H1 (cell line): ENCODE data around the gene ISX. TPM values are rescaled to one million over a fixed set of nuclear protein-coding genes. Genes with fewer than 3 reads are reported as not detected.

Experiments
- CTCF ChIA-PET: fragments of 300-600 bp; sonication (Branson Sonifier 250); formaldehyde crosslinking; loops from one replicate; lab custom pipeline; 2021; ENCODE audit not compliant: partially characterized antibody; lab: Charles Lee
- POLR2A ChIA-PET: fragments of 300-600 bp; sonication (Branson Sonifier 250); formaldehyde crosslinking; loops from one replicate; lab custom pipeline; 2021; ENCODE audit warnings: inconsistent platforms; ENCODE audit not compliant: partially characterized antibody; lab: Charles Lee
- DNase-seq, 2 experiments: peaks; one replicate each; pipeline versions ENCODE4 v3.0.0 to v3.0.0-alpha.2; 2010 to 2022; ENCODE audit warnings: low spot score in 2 of 2, low read depth in 1 of 2, mixed read lengths in 1 of 2
- FAIRE-seq: peaks from 2 replicates; lab custom pipeline; 2011; peaks lifted over from hg19 to GRCh38; lab: Jason Lieb, UNC
- H2AFZ ChIP-seq: 2 replicates; pipeline ENCODE4 v1.8.1; 2012; ENCODE audit warnings: low read length, inconsistent platforms
- H2AK5ac ChIP-seq: 2 replicates; pipeline ENCODE4 v1.6.1; 2013; ENCODE audit warnings: low read depth, low read length
- H2BK120ac ChIP-seq: replicated peaks from 2 replicates; pipeline ENCODE3; 2013; ENCODE audit warnings: low read depth, low read length, inconsistent platforms
- H2BK12ac ChIP-seq: 2 replicates; pipeline ENCODE4 v1.6.1; 2013; ENCODE audit warnings: low read depth, low read length
- H2BK15ac ChIP-seq: 2 replicates; pipeline ENCODE4 v1.6.1; 2013; ENCODE audit warnings: low read length
- H2BK20ac ChIP-seq: 2 replicates; pipeline ENCODE4 v1.6.1; 2013; ENCODE audit warnings: low read length
- H2BK5ac ChIP-seq: 2 replicates; pipeline ENCODE4 v1.6.1; 2013; ENCODE audit warnings: low read depth, low read length
- H3K14ac ChIP-seq: 2 replicates; pipeline ENCODE4 v1.6.1; 2013; ENCODE audit warnings: inconsistent platforms; ENCODE audit not compliant: insufficient read length
- H3K18ac ChIP-seq: 2 replicates; pipeline ENCODE4 v1.6.1; 2013; ENCODE audit warnings: low read length; ENCODE audit errors: extremely low read depth
- H3K23ac ChIP-seq: 2 replicates; pipeline ENCODE4 v1.6.1; 2013; ENCODE audit warnings: inconsistent platforms; ENCODE audit not compliant: insufficient read length
- H3K23me2 ChIP-seq: 2 replicates; pipeline ENCODE4 v1.6.1; 2013; ENCODE audit warnings: low read depth, low read length
- H3K27ac ChIP-seq: 2 replicates; pipeline ENCODE4 v1.6.1; 2011; ENCODE audit warnings: low read depth, low read length, inconsistent platforms
- H3K27me3 ChIP-seq, 4 experiments: replicated peaks in 1 of 4; 1 replicate in 1 of 4; 2 replicates in 3 of 4; pipeline versions ENCODE4 v1.6.1 to v1.8.1; 2011 to 2013; ENCODE audit warnings: low read length in 3 of 4, mild to moderate bottlenecking in 3 of 4, inconsistent platforms in 2 of 4, mixed read lengths in 2 of 4, moderate library complexity in 1 of 4; ENCODE audit not compliant: control insufficient read depth in 3 of 4, insufficient read depth in 3 of 4; ENCODE audit errors: extremely low read depth in 1 of 4
- H3K36me3 ChIP-seq, 4 experiments: 2 replicates each; pipeline versions ENCODE4 v1.6.1 to v1.8.1; 2011 to 2013; ENCODE audit warnings: mild to moderate bottlenecking in 4 of 4, low read length in 3 of 4, moderate library complexity in 2 of 4, control low read depth in 1 of 4, inconsistent platforms in 1 of 4; ENCODE audit not compliant: insufficient read depth in 4 of 4, control insufficient read depth in 2 of 4
- H3K4ac ChIP-seq: replicated peaks from 2 replicates; pipeline ENCODE3; 2013; ENCODE audit warnings: low read length, low read depth, mixed read lengths, inconsistent platforms; ENCODE audit not compliant: insufficient read length
- H3K4me1 ChIP-seq, 4 experiments: replicated peaks in 1 of 4; 1 replicate in 1 of 4; 2 replicates in 3 of 4; pipeline versions ENCODE4 v1.6.1 to v1.8.1; 2011 to 2013; ENCODE audit warnings: low read length in 3 of 4, inconsistent platforms in 2 of 4, mixed read lengths in 1 of 4; ENCODE audit not compliant: insufficient read depth in 4 of 4, control insufficient read depth in 3 of 4
- H3K4me2 ChIP-seq, 2 experiments: 2 replicates each; pipeline versions ENCODE4 v1.6.1 to v1.8.1; 2011 to 2013; ENCODE audit warnings: low read depth in 2 of 2, low read length in 2 of 2, control low read depth in 1 of 2, inconsistent platforms in 1 of 2, mild to moderate bottlenecking in 1 of 2; ENCODE audit not compliant: insufficient read depth in 1 of 2
- H3K4me3 ChIP-seq, 4 experiments: fragments of 200-600, 300-600 bp in 1 of 4; sonication (generic), shearing (Covaris generic), sonication (Bioruptor Twin) in 1 of 4; 2 replicates each; pipeline versions ENCODE4 v1.5.1 to v1.8.1; 2011 to 2016; ENCODE audit warnings: low read length in 4 of 4, low read depth in 3 of 4, control low read depth in 2 of 4, inconsistent platforms in 2 of 4, mild to moderate bottlenecking in 2 of 4, mixed read lengths in 1 of 4, moderate library complexity in 1 of 4; ENCODE audit not compliant: insufficient read depth in 2 of 4; ENCODE audit errors: extremely low read depth in 1 of 4
- H3K56ac ChIP-seq: replicated peaks from 2 replicates; pipeline ENCODE3; 2013; ENCODE audit warnings: low read depth, mild to moderate bottlenecking, mixed read lengths, low read length, inconsistent platforms; ENCODE audit not compliant: insufficient read length
- H3K79me1 ChIP-seq: 2 replicates; pipeline ENCODE4 v1.6.1; 2013; ENCODE audit warnings: low read depth, low read length, control low read depth
- H3K79me2 ChIP-seq, 2 experiments: 2 replicates each; pipeline versions ENCODE4 v1.6.1 to v1.8.1; 2012 to 2013; ENCODE audit warnings: low read length in 2 of 2, mild to moderate bottlenecking in 2 of 2, inconsistent platforms in 1 of 2; ENCODE audit not compliant: insufficient read depth in 2 of 2, control insufficient read depth in 1 of 2
- H3K9ac ChIP-seq, 4 experiments: replicated peaks in 1 of 4; 1 replicate in 1 of 4; 2 replicates in 3 of 4; pipeline versions ENCODE4 v1.6.1 to v1.8.1; 2011 to 2013; ENCODE audit warnings: low read depth in 3 of 4, low read length in 3 of 4, control low read depth in 2 of 4, mild to moderate bottlenecking in 2 of 4, moderate library complexity in 2 of 4, inconsistent platforms in 1 of 4; ENCODE audit errors: extremely low read depth in 1 of 4
- H3K9me3 ChIP-seq, 2 experiments: 2 replicates each; pipeline versions ENCODE4 v1.6.1 to v1.8.1; 2012 to 2013; ENCODE audit warnings: mild to moderate bottlenecking in 2 of 2, moderate library complexity in 2 of 2, control low read depth in 1 of 2, inconsistent platforms in 1 of 2, low read depth in 1 of 2, low read length in 1 of 2, mixed read lengths in 1 of 2; ENCODE audit not compliant: insufficient read depth in 2 of 2
- H4K20me1 ChIP-seq, 2 experiments: replicated peaks in 1 of 2; 2 replicates each; pipeline versions ENCODE3 to v1.8.1; 2011 to 2013; ENCODE audit warnings: inconsistent platforms in 2 of 2, low read length in 2 of 2, mild to moderate bottlenecking in 1 of 2; ENCODE audit not compliant: insufficient read depth in 2 of 2, control insufficient read depth in 1 of 2
- H4K5ac ChIP-seq: 2 replicates; pipeline ENCODE4 v1.6.1; 2013; ENCODE audit warnings: low read length, low read depth, mixed read lengths, inconsistent platforms; ENCODE audit not compliant: insufficient read length
- H4K8ac ChIP-seq: 2 replicates; pipeline ENCODE4 v1.8.0; 2013; ENCODE audit warnings: mild to moderate bottlenecking, moderate library complexity, low read length, inconsistent platforms; ENCODE audit not compliant: insufficient read depth; ENCODE audit errors: extremely low read depth
- H4K91ac ChIP-seq: replicated peaks from 2 replicates; pipeline ENCODE3; 2013; ENCODE audit warnings: low read length, mixed read lengths, inconsistent platforms; ENCODE audit not compliant: insufficient read length
- BACH1 ChIP-seq: IDR thresholded peaks from 2 replicates; pipeline ENCODE4 v1.6.1; 2012; ENCODE audit warnings: low read length, improper control_type of control experiment
- BCL11A ChIP-seq, 2 experiments: IDR thresholded peaks; one replicate each; pipeline ENCODE4 v1.6.1; 2011; ENCODE audit warnings: low read depth in 2 of 2, low read length in 2 of 2, mild to moderate bottlenecking in 2 of 2
- BRCA1 ChIP-seq: IDR thresholded peaks from 2 replicates; pipeline ENCODE4 v1.6.1; 2012; ENCODE audit warnings: low read depth, low read length, improper control_type of control experiment
- CHD1 ChIP-seq: IDR thresholded peaks from 2 replicates; pipeline ENCODE4 v1.6.1; 2012; ENCODE audit warnings: low read depth, low read length, improper control_type of control experiment
- EGR1 ChIP-seq: IDR thresholded peaks from 2 replicates; pipeline ENCODE4 v1.6.1; 2011; ENCODE audit warnings: low read depth, low read length, borderline replicate concordance
- GTF2F1 ChIP-seq: IDR thresholded peaks from 2 replicates; pipeline ENCODE4 v1.6.1; 2012; ENCODE audit warnings: low read depth, low read length, improper control_type of control experiment, borderline replicate concordance
- NRF1 ChIP-seq: IDR thresholded peaks from 2 replicates; pipeline ENCODE4 v1.6.1; 2011; ENCODE audit warnings: mild to moderate bottlenecking, low read depth, low read length, improper control_type of control experiment
- POLR2A ChIP-seq, 2 experiments: IDR thresholded peaks; 1 replicate in 1 of 2; 2 replicates in 1 of 2; pipeline ENCODE4 v1.6.1; 2011; ENCODE audit warnings: low read depth in 2 of 2, low read length in 2 of 2, mild to moderate bottlenecking in 2 of 2; ENCODE audit errors: control extremely low read depth in 1 of 2
- POLR2AphosphoS5 ChIP-seq: IDR thresholded peaks from 2 replicates; pipeline ENCODE4 v1.6.1; 2011; ENCODE audit warnings: low read depth, low read length
- RBBP5 ChIP-seq: IDR thresholded peaks from 2 replicates; pipeline ENCODE4 v1.7.1; 2012; ENCODE audit warnings: low read depth, mild to moderate bottlenecking, inconsistent platforms, low read length, moderate library complexity, borderline replicate concordance
- SP2 ChIP-seq: IDR thresholded peaks from 2 replicates; pipeline ENCODE4 v1.6.1; 2012; ENCODE audit warnings: mild to moderate bottlenecking, low read length, inconsistent platforms
- SRF ChIP-seq: IDR thresholded peaks from 2 replicates; pipeline ENCODE4 v1.6.1; 2011; ENCODE audit warnings: mild to moderate bottlenecking, low read depth, low read length, moderate library complexity
- SUZ12 ChIP-seq: fragments of 200-600 bp; sonication (generic); IDR thresholded peaks from 2 replicates; pipeline ENCODE4 v1.6.1; 2012; ENCODE audit warnings: mild to moderate bottlenecking, inconsistent platforms, low read length, moderate library complexity, mixed read lengths
- TAF1 ChIP-seq: IDR thresholded peaks from 2 replicates; pipeline ENCODE4 v1.6.1; 2011; ENCODE audit warnings: mild to moderate bottlenecking, low read depth, low read length
- TCF12 ChIP-seq: IDR thresholded peaks from 2 replicates; pipeline ENCODE4 v1.6.1; 2011; ENCODE audit warnings: low read depth, mild to moderate bottlenecking, low read length
- ZNF274 ChIP-seq: IDR thresholded peaks from 2 replicates; pipeline ENCODE4 v1.7.0; 2012; ENCODE audit warnings: low read length, borderline replicate concordance; ENCODE audit errors: extremely low read depth
- WGBS, 2 experiments: shearing (Covaris generic) in 1 of 2; methylation state at CpG; one replicate each; pipeline versions ENCODE4 v1.1.6 to v1.1.7; 2013 to 2015; ENCODE audit warnings: low lambda C conversion rate in 2 of 2, mixed read lengths in 2 of 2, inconsistent platforms in 1 of 2, low coverage in 1 of 2, missing lambda C conversion rate in 1 of 2; ENCODE audit not compliant: insufficient replicate concordance in 2 of 2, insufficient coverage in 1 of 2, insufficient read length in 1 of 2; ENCODE audit errors: extremely low coverage in 1 of 2, missing lambda C conversion rate in 1 of 2; 5-methylcytosine and 5-hydroxymethylcytosine counted together
- polyA plus RNA-seq, 7 experiments: library from polyadenylated mRNA; depleted of rRNA in 3 of 7; stranded (reverse) in 5 of 7; unstranded in 2 of 7; fragments of >200 nt in 5 of 7; fragments of 200-250 nt in 2 of 7; gene quantifications; 1 replicate in 5 of 7; 2 replicates in 1 of 7; 4 replicates in 1 of 7; pipeline versions ENCODE4 v1.2.1 to v1.2.3, GENCODE V29; 2011 to 2013; ENCODE audit warnings: missing spikeins in 2 of 7, mixed read lengths in 2 of 7
- total RNA-seq: library from RNA; stranded (reverse); fragmentation: NEBNext Ultra II Directional; extraction: Animal tissue kit (Norgen Biotek cat#: 25700); gene quantifications from 2 replicates; pipeline ENCODE4 v1.2.1, GENCODE V29; 2021
- TF ChIP-seq, protein P1 (sequence below): IDR thresholded peaks from 2 replicates; pipeline ENCODE4 v1.6.1; 2012; ENCODE audit warnings: inconsistent platforms

Gene ISX
- total and polyA plus RNA-seq, 2 of the 8 experiments (the other 6 are each of a cell fraction or from before 2014, with no cell fraction given): not detected

- Histone ChIP-seq H3K23me2 (no peaks in the 10 kb centered on the region), H2AFZ (no peak overlapping the region), H3K9ac (no peak overlapping the region), H2BK5ac (no peak overlapping the region), H3K79me1 (no peaks in the 10 kb centered on the region), H4K91ac (no peak overlapping the region), H3K27me3 (no peaks in the 10 kb centered on the region), H3K14ac (no peak overlapping the region), H3K4me3 (no peak overlapping the region), H3K4me2 (no peak overlapping the region), H3K23ac (no peak overlapping the region), H3K4ac (no peak overlapping the region), H4K5ac (no peak overlapping the region), H2BK20ac (no peak overlapping the region), H3K79me2 (no peaks in the 10 kb centered on the region), H2BK15ac (no peak overlapping the region), H3K9me3 (no peaks in the 10 kb centered on the region), H3K27ac (no peak overlapping the region), H4K20me1 (no peaks in the 10 kb centered on the region), H3K18ac (no peak overlapping the region), H3K4me1 (no peaks in the 10 kb centered on the region), H2BK120ac (no peak overlapping the region), H4K8ac (no peak overlapping the region), H3K56ac (no peak overlapping the region), H2BK12ac (no peak overlapping the region), H3K36me3 (no peaks in the 10 kb centered on the region), H2AK5ac (no peak overlapping the region)
- WGBS, 2 experiments: 80% methylated on average over 6 of the region's 6 CpGs; no CpG with 5 or more reads in 1 of the 2 experiments
- DNase-seq (no peak), FAIRE-seq (no peak)
- ChIA-PET CTCF (interaction anchor here (1.7 kb wide), 1 partner anchor 65 kb away, joined by 6 read pairs; no protein-coding TSS in a partner anchor), POLR2A (no interaction called here)
- TF ChIP-seq RBBP5: no peak
- TF ChIP-seq BCL11A (IDR thresholded peaks at IDR 0.05; ENCODE audit: low read depth in 2 of 2, low read length in 2 of 2): no peak
- TF ChIP-seq SRF: no peak
- no peak for TF ChIP-seq TAF1
- no peak for TF ChIP-seq BACH1
- TF ChIP-seq SP2: no peak
- TF ChIP-seq EGR1: no peak
- no peak for TF ChIP-seq BRCA1
- TF ChIP-seq CHD1: no peak
- TF ChIP-seq POLR2A (IDR thresholded peaks at IDR 0.05; ENCODE audit: control extremely low read depth in 1 of 2, low read depth in 2 of 2, low read length in 2 of 2): no peak
- TF ChIP-seq, protein P1, sequence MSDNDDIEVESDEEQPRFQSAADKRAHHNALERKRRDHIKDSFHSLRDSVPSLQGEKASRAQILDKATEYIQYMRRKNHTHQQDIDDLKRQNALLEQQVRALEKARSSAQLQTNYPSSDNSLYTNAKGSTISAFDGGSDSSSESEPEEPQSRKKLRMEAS: no peak
- TF ChIP-seq GTF2F1: no peak
- TF ChIP-seq TCF12: no peak
- no peak for TF ChIP-seq NRF1
- TF ChIP-seq POLR2AphosphoS5: no peak
- TF ChIP-seq SUZ12: no peak
- TF ChIP-seq ZNF274: no peak
These were observed 49.0 kb upstream of the ISX start for GRCh38 chr22:35016909-35017308.
